IPS DF 6.9 (cell line): ENCODE results near the gene PPP2R5D.
"Not testable (repeated sequence)": the region's sequence is repeated elsewhere in the genome, so short reads cannot be mapped to it uniquely, and the experiment has no call there.

ENCODE experiments used
- DNase-seq: peaks from one replicate; pipeline ENCODE4 v3.0.0-alpha.2; 2013; ENCODE audit warnings: low read depth, low spot score
- H3K27ac ChIP-seq: one replicate; pipeline ENCODE4 v1.5.1; 2013; ENCODE audit warnings: low read length, control low read depth
- H3K27me3 ChIP-seq: 2 replicates; pipeline ENCODE4 v1.6.1; 2013; ENCODE audit warnings: mild to moderate bottlenecking, low read length; ENCODE audit not compliant: control insufficient read depth, insufficient read depth
- H3K36me3 ChIP-seq: 2 replicates; pipeline ENCODE4 v1.6.1; 2013; ENCODE audit warnings: low read length; ENCODE audit not compliant: control insufficient read depth, insufficient read depth
- H3K4me1 ChIP-seq: 2 replicates; pipeline ENCODE4 v1.6.1; 2013; ENCODE audit warnings: low read length; ENCODE audit not compliant: control insufficient read depth, insufficient read depth
- H3K4me3 ChIP-seq: 2 replicates; pipeline ENCODE4 v1.5.1; 2013; ENCODE audit warnings: mild to moderate bottlenecking, low read length
- H3K9me3 ChIP-seq: 2 replicates; pipeline ENCODE4 v1.6.1; 2013; ENCODE audit warnings: low read length, inconsistent platforms; ENCODE audit not compliant: control insufficient read depth, insufficient read depth
- WGBS: extraction: QIAGEN DNeasy Blood & Tissue Kit; methylation state at CpG from one replicate; pipeline ENCODE4 v1.1.7; 2013; ENCODE audit warnings: mixed read lengths, missing lambda C conversion rate; ENCODE audit not compliant: insufficient read length, insufficient coverage; 5-methylcytosine and 5-hydroxymethylcytosine counted together

The PPP2R5D gene

GRCh38 chr6:42947950-42948349 is 36.4 kb upstream of the PPP2R5D start:
- DNase-seq = no peak
- Histone ChIP-seq H3K27ac (no peak overlapping the region), H3K4me3 (no peak overlapping the region), H3K9me3 (no peaks in the 10 kb centered on the region), H3K4me1 (no peaks in the 10 kb centered on the region), H3K36me3 (0 out of 2 replicates have a peak, but pooled peaks cover 2% of the 10 kb centered on the region), H3K27me3 (no peaks in the 10 kb centered on the region)

- Histone ChIP-seq H3K36me3 (no peaks in the 10 kb centered on the region), H3K4me1 (no peaks in the 10 kb centered on the region), H3K27me3 (no peaks in the 10 kb centered on the region), H3K27ac (no peak overlapping the region), H3K9me3 (no peaks in the 10 kb centered on the region), H3K4me3 (no peak overlapping the region)
- no CpG with 5 or more reads among the region's 4 CpGs for WGBS
- no peak for DNase-seq
Measured at GRCh38 chr6:42952389-42952788, 32.0 kb upstream of the PPP2R5D start.

GRCh38 chr6:42954405-42954804 is 30.0 kb upstream of the PPP2R5D start:
- H3K36me3 ChIP-seq, H3K27ac ChIP-seq, H3K4me1 ChIP-seq, H3K4me3 ChIP-seq, H3K9me3 ChIP-seq, H3K27me3 ChIP-seq, DNase-seq: not testable (repeated sequence)
- no CpG with 5 or more reads among the region's 4 CpGs for WGBS

- WGBS = no CpG with 5 or more reads among the region's 8 CpGs
- Histone ChIP-seq H3K9me3 (no peaks in the 10 kb centered on the region), H3K4me3 (no peak overlapping the region), H3K27ac (no peak overlapping the region), H3K36me3 (no peaks in the 10 kb centered on the region), H3K27me3 (no peaks in the 10 kb centered on the region), H3K4me1 (peaks cover 2% of the 10 kb centered on the region; the same call in 1 of the 2 replicates)
- no peak for DNase-seq
Measured at GRCh38 chr6:42958125-42958524, 26.2 kb upstream of the PPP2R5D start.

- Histone ChIP-seq H3K4me3 (peak overlapping the region; percentile 61; the same call in 1 of the 2 replicates), H3K27me3 (no peaks in the 10 kb centered on the region), H3K4me1 (peaks cover 4% of the 10 kb centered on the region; the same call in 1 of the 2 replicates), H3K9me3 (no peaks in the 10 kb centered on the region), H3K27ac (no peak overlapping the region), H3K36me3 (no peaks in the 10 kb centered on the region)
- WGBS = no CpG with 5 or more reads among the region's 13 CpGs
- DNase-seq = no peak
Measured at GRCh38 chr6:42959917-42960242, 24.5 kb upstream of the PPP2R5D start.

- H3K9me3 ChIP-seq = no peaks in the 10 kb centered on the region
- H3K36me3 ChIP-seq = no peaks in the 10 kb centered on the region
- DNase-seq = no peak
- H3K4me1 ChIP-seq = peaks cover 4% of the 10 kb centered on the region; the same call in 1 of the 2 replicates
- H3K4me3 ChIP-seq = peak within 1 kb of the TSS; percentile 61; the same call in 1 of the 2 replicates
- WGBS = no CpG with 5 or more reads among the region's 62 CpGs
- H3K27ac ChIP-seq = no peak within 1 kb of the TSS
- no peaks in the 10 kb centered on the region for H3K27me3 ChIP-seq
Measured at GRCh38 chr6:42960243-42961019, 23.9 kb upstream of the PPP2R5D start, which contains the start of gene GNMT. Gene GNMT (plus strand): TSS chr6:42960754. CDS start chr6:42960768, 14 bp downstream.

- no peaks in the 10 kb centered on the region for H3K9me3 ChIP-seq
- peak overlapping the region; percentile 61; the same call in 1 of the 2 replicates for H3K4me3 ChIP-seq
- no peak overlapping the region for H3K27ac ChIP-seq
- peaks cover 4% of the 10 kb centered on the region; the same call in 1 of the 2 replicates for H3K4me1 ChIP-seq
- no CpG with 5 or more reads among the region's 15 CpGs for WGBS
- H3K36me3 ChIP-seq = no peaks in the 10 kb centered on the region
- no peaks in the 10 kb centered on the region for H3K27me3 ChIP-seq
- DNase-seq = no peak
Measured at GRCh38 chr6:42961020-42961470, 23.3 kb upstream of the PPP2R5D start.

- Histone ChIP-seq H3K4me1 (peaks cover 4% of the 10 kb centered on the region; the same call in 1 of the 2 replicates), H3K36me3 (no peaks in the 10 kb centered on the region; the same call in 1 of the 2 replicates), H3K27ac (no peak overlapping the region), H3K9me3 (no peaks in the 10 kb centered on the region), H3K4me3 (no peak overlapping the region), H3K27me3 (no peaks in the 10 kb centered on the region)
- WGBS = no CpG with 5 or more reads among the region's 12 CpGs
- DNase-seq = no peak
Measured at GRCh38 chr6:42962096-42962495, 22.3 kb upstream of the PPP2R5D start.

- H3K4me1 ChIP-seq = peaks cover 4% of the 10 kb centered on the region; the same call in 1 of the 2 replicates
- WGBS = no CpG with 5 or more reads among the region's 13 CpGs
Measured at GRCh38 chr6:42962502-42963178, 21.7 kb upstream of the PPP2R5D start.

GRCh38 chr6:42963179-42963854 is 21.1 kb upstream of the PPP2R5D start:
- Histone ChIP-seq H3K4me3 (no peak overlapping the region), H3K36me3 (peaks cover 3% of the 10 kb centered on the region; the same call in 1 of the 2 replicates)

More at GRCh38 chr6:42962502-42963178, 21.7 kb upstream of the PPP2R5D start:
- H3K27ac ChIP-seq = no peak overlapping the region
- H3K27me3 ChIP-seq = no peaks in the 10 kb centered on the region
- H3K36me3 ChIP-seq = peaks cover 3% of the 10 kb centered on the region; the same call in 1 of the 2 replicates
- no peak overlapping the region for H3K4me3 ChIP-seq
- H3K9me3 ChIP-seq = no peaks in the 10 kb centered on the region
- no peak for DNase-seq

More at GRCh38 chr6:42963179-42963854, 21.1 kb upstream of the PPP2R5D start:
- DNase-seq = no peak
- no peak overlapping the region for H3K27ac ChIP-seq
- WGBS = no CpG with 5 or more reads among the region's 12 CpGs
- H3K9me3 ChIP-seq = no peaks in the 10 kb centered on the region
- H3K4me1 ChIP-seq = peaks cover 4% of the 10 kb centered on the region; the same call in 1 of the 2 replicates
- no peaks in the 10 kb centered on the region for H3K27me3 ChIP-seq
